HL-60 (cell line): ENCODE data around the gene STEAP3.

Source experiments
- DNase-seq, 2 experiments: peaks; one replicate each; pipeline ENCODE4 v3.0.0-alpha.2; 2010 to 2020; ENCODE audit warnings: low read depth in 1 of 2, low spot score in 1 of 2
- H3K27ac ChIP-seq: fragments of 250-450 bp; sonication (Bioruptor Pico); replicated peaks from 2 replicates; pipeline ENCODE4 v1.5.1; 2020; ENCODE audit warnings: mild to moderate bottlenecking, moderate library complexity
- H3K27me3 ChIP-seq: fragments of 250-450 bp; sonication (Bioruptor Pico); 2 replicates; pipeline ENCODE4 v1.5.1; 2021; ENCODE audit warnings: mild to moderate bottlenecking, moderate library complexity; ENCODE audit not compliant: insufficient read depth, poor library complexity, severe bottlenecking
- H3K4me3 ChIP-seq: replicated peaks from 2 replicates; pipeline ENCODE4 v1.5.1; 2011; ENCODE audit warnings: mild to moderate bottlenecking, control low read depth, low read length; ENCODE audit not compliant: insufficient read depth
- GABPA ChIP-seq: IDR thresholded peaks from 2 replicates; pipeline ENCODE4 v1.6.1; 2012; ENCODE audit warnings: low read depth
- POLR2AphosphoS5 ChIP-seq: IDR thresholded peaks from 2 replicates; pipeline ENCODE4 v1.6.1; 2012; ENCODE audit warnings: low read depth
- SPI1 ChIP-seq: IDR thresholded peaks from 2 replicates; pipeline ENCODE4 v1.6.1; 2012; ENCODE audit warnings: low read depth, mild to moderate bottlenecking, borderline replicate concordance
- TF ChIP-seq, protein P1 (sequence below): IDR thresholded peaks from 2 replicates; pipeline ENCODE4 v1.6.1; 2012; ENCODE audit warnings: low read depth; ENCODE audit not compliant: insufficient replicate concordance
- TF ChIP-seq, protein P2 (sequence below): IDR thresholded peaks from one replicate; pipeline ENCODE4 v1.5.1; 2011; ENCODE audit warnings: low read length, control low read depth, inconsistent platforms; ENCODE audit not compliant: insufficient read depth

STEAP3 gene

DNA sequence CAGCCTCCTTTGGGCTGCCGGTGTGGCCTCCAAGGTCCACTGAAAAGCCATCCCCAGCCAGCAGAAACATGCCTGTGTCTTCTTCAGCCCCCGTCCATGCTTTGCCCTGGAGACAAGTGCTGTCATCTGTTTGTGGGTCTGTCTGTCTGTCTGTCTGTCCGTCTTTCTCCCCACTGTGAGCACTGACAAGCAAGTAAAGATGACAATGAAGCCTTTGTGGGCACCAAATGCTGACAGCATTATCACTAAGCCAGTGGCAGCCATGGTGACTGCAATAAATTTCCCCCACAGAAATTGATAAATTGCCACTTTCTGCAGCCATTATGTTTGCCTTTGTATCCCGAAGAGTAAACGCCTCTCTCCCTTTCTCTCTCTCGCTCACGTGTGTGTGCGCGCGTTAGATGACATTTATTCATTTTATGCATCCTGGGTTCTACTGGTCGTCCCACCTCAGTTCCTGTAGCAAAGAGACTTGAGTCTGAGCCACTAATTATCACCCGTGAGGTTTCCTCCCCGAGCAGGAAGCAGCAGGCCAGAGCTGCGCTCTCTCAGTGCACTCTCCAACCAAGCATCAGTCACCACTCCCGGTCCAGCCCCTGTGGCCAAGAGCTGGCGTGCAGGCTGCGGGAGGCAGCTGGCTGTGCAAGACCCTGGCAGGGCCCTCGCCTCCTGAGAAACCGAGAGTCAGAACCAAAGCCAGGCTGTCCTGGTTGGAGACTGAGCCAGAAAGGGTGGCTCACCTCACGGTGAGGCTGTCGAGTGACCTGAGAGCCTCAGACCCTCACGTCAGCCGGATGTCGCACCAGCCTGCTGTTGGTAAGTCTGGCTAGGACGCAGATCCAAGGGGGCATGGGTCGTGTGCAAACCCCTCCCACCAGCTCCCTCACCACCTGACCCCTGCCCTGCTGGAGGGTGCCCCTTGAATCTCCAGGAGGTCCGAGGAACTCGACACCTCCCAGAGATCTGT lies 6.9 kb downstream of the STEAP3 start:
- H3K27ac ChIP-seq = no peak overlapping the region
- H3K4me3 ChIP-seq = no peak overlapping the region
- DNase-seq = no peak
- TF ChIP-seq POLR2AphosphoS5 (no peak), SPI1 (no peak), GABPA (no peak)
- TF ChIP-seq, protein P1, sequence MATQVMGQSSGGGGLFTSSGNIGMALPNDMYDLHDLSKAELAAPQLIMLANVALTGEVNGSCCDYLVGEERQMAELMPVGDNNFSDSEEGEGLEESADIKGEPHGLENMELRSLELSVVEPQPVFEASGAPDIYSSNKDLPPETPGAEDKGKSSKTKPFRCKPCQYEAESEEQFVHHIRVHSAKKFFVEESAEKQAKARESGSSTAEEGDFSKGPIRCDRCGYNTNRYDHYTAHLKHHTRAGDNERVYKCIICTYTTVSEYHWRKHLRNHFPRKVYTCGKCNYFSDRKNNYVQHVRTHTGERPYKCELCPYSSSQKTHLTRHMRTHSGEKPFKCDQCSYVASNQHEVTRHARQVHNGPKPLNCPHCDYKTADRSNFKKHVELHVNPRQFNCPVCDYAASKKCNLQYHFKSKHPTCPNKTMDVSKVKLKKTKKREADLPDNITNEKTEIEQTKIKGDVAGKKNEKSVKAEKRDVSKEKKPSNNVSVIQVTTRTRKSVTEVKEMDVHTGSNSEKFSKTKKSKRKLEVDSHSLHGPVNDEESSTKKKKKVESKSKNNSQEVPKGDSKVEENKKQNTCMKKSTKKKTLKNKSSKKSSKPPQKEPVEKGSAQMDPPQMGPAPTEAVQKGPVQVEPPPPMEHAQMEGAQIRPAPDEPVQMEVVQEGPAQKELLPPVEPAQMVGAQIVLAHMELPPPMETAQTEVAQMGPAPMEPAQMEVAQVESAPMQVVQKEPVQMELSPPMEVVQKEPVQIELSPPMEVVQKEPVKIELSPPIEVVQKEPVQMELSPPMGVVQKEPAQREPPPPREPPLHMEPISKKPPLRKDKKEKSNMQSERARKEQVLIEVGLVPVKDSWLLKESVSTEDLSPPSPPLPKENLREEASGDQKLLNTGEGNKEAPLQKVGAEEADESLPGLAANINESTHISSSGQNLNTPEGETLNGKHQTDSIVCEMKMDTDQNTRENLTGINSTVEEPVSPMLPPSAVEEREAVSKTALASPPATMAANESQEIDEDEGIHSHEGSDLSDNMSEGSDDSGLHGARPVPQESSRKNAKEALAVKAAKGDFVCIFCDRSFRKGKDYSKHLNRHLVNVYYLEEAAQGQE = no peak
- TF ChIP-seq, protein P2, sequence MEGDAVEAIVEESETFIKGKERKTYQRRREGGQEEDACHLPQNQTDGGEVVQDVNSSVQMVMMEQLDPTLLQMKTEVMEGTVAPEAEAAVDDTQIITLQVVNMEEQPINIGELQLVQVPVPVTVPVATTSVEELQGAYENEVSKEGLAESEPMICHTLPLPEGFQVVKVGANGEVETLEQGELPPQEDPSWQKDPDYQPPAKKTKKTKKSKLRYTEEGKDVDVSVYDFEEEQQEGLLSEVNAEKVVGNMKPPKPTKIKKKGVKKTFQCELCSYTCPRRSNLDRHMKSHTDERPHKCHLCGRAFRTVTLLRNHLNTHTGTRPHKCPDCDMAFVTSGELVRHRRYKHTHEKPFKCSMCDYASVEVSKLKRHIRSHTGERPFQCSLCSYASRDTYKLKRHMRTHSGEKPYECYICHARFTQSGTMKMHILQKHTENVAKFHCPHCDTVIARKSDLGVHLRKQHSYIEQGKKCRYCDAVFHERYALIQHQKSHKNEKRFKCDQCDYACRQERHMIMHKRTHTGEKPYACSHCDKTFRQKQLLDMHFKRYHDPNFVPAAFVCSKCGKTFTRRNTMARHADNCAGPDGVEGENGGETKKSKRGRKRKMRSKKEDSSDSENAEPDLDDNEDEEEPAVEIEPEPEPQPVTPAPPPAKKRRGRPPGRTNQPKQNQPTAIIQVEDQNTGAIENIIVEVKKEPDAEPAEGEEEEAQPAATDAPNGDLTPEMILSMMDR = no peak
- no peaks in the 10 kb centered on the region for H3K27me3 ChIP-seq

DNA sequence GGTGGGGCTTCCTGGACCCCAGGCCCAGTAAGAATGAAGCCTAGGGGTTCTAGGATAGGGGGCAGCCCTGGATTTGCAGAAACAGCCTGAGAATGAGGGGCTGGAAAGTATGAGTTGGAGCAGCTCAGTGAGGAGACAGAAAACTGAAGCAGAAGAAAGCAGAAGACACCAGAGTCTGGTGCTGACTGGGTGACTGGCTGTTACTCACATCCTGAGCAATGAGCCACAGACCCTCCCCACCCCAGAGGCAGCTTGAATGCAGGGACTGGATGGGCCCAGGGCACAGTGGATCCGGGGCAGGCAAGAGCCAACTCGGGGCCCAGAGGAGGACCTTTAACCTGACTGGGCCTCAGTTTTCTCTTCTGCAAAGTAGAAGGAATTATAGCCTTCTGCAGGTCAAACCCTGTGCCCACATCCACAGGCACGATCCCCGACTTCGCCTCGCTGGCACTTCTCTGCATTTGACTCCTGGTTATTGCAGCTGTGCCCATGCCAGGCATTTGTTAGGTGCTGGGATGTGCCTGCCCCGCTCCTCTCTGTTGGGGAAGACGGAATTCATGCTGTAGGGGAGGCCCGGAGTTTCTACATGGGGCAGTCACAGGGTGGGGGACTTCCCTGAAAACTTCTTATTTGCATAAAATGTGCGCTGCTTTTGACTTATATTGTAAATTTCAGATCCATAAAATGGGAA lies 8.5 kb downstream of the STEAP3 start:
- Histone ChIP-seq H3K27ac (no peak overlapping the region), H3K27me3 (no peaks in the 10 kb centered on the region), H3K4me3 (no peak overlapping the region)
- TF ChIP-seq POLR2AphosphoS5 (no peak), GABPA (no peak), SPI1 (no peak)
- TF ChIP-seq, protein P1 = no peak
- TF ChIP-seq, protein P2 = no peak
- DNase-seq = no peak

DNA sequence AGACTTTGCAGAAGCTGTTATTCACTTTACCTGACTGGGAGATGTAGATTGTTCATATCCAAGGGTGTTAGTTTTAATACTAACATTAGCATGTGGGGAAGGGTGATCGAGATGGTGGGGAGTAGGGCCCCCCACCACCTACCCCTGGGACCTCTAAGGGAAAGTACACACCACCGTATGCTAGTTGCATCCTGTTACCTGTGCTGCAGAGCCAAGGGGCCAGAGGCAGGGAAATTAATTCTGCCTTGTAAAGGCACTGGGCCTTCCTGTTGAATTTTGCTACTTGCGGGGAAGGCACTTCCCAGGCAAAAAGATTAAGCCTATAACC lies 9.0 kb downstream of the STEAP3 start:
- DNase-seq = no peak
- TF ChIP-seq, protein P2 = no peak
- TF ChIP-seq SPI1 (no peak), POLR2AphosphoS5 (no peak), GABPA (no peak)
- TF ChIP-seq, protein P1 = no peak
- Histone ChIP-seq H3K27ac (no peak overlapping the region), H3K27me3 (no peaks in the 10 kb centered on the region), H3K4me3 (no peak overlapping the region)
